Fibroblast of lung (primary cell): ENCODE results near the gene ULBP1. TPM values are rescaled to one million over a fixed set of nuclear protein-coding genes. Genes with fewer than 3 reads are reported as not detected.

Source experiments
- DNase-seq, 2 donors: peaks; one replicate each; pipeline versions ENCODE4 v3.0.0 to v3.0.0-alpha.2; 2010; ENCODE audit warnings: low read depth in 2 of 2
- H2AFZ ChIP-seq: 2 replicates; pipeline ENCODE4 v1.5.1; 2012; ENCODE audit warnings: low read length, control low read depth, inconsistent platforms
- H3K27ac ChIP-seq: 2 replicates; pipeline ENCODE4 v1.5.1; 2011; ENCODE audit warnings: low read length, control low read depth; ENCODE audit not compliant: insufficient read depth
- H3K27me3 ChIP-seq: 2 replicates; pipeline ENCODE4 v1.5.1; 2011; ENCODE audit warnings: mild to moderate bottlenecking, low read length; ENCODE audit not compliant: control insufficient read depth, insufficient read depth
- H3K36me3 ChIP-seq: 2 replicates; pipeline ENCODE4 v1.5.1; 2011; ENCODE audit warnings: low read length; ENCODE audit not compliant: control insufficient read depth, insufficient read depth
- H3K4me1 ChIP-seq: 2 replicates; pipeline ENCODE4 v1.5.1; 2011; ENCODE audit warnings: low read length; ENCODE audit not compliant: control insufficient read depth, insufficient read depth; ENCODE audit errors: extremely low read depth
- H3K4me2 ChIP-seq: 2 replicates; pipeline ENCODE4 v1.5.1; 2011; ENCODE audit warnings: low read length, control low read depth; ENCODE audit not compliant: insufficient read depth; ENCODE audit errors: extremely low read depth
- H3K4me3 ChIP-seq, 4 experiments: fragments of 200-600 bp in 1 of 4; sonication (generic) in 1 of 4; replicated peaks in 1 of 4; 2 replicates each; pipeline ENCODE4 v1.5.1; 2011 to 2016; ENCODE audit warnings: low read length in 4 of 4, low read depth in 3 of 4, mild to moderate bottlenecking in 3 of 4, control low read depth in 2 of 4, inconsistent platforms in 1 of 4, mixed read lengths in 1 of 4; ENCODE audit not compliant: insufficient read depth in 1 of 4; ENCODE audit errors: control extremely low read depth in 1 of 4
- H3K79me2 ChIP-seq: 2 replicates; pipeline ENCODE4 v1.5.1; 2012; ENCODE audit warnings: mild to moderate bottlenecking, low read length, inconsistent platforms; ENCODE audit not compliant: control insufficient read depth, insufficient read depth
- H3K9ac ChIP-seq: 2 replicates; pipeline ENCODE4 v1.5.1; 2011; ENCODE audit warnings: mild to moderate bottlenecking, low read length, control low read depth; ENCODE audit not compliant: insufficient read depth
- H3K9me3 ChIP-seq: 2 replicates; pipeline ENCODE4 v1.5.1; 2012; ENCODE audit warnings: low read depth, low read length; ENCODE audit not compliant: control insufficient read depth, insufficient read depth
- H4K20me1 ChIP-seq: 2 replicates; pipeline ENCODE4 v1.5.1; 2011; ENCODE audit warnings: low read length; ENCODE audit not compliant: control insufficient read depth, insufficient read depth; ENCODE audit errors: extremely low read depth
- EZH2 ChIP-seq: IDR thresholded peaks from 2 replicates; pipeline ENCODE4 v1.5.1; 2012; ENCODE audit warnings: low read length, control low read depth, mild to moderate bottlenecking; ENCODE audit errors: missing control alignments
- polyA plus RNA-seq, 2 donors: library from polyadenylated mRNA; depleted of rRNA in 1 of 2; stranded (reverse) in 1 of 2; unstranded in 1 of 2; fragments of >200 nt; gene quantifications; 2 replicates each; pipeline ENCODE4 v1.2.1, GENCODE V29; 2011 to 2012; ENCODE audit warnings: missing spikeins in 1 of 2
- total RNA-seq: library from RNA; depleted of rRNA; stranded (reverse); fragments of >200 nt; gene quantifications from 2 replicates; pipeline ENCODE4 v1.2.1, GENCODE V29; 2014
- TF ChIP-seq, protein P1 (sequence below), 2 donors: IDR thresholded peaks in 1 of 2; conservative IDR thresholded peaks in 1 of 2; 1 replicate in 1 of 2; 2 replicates in 1 of 2; pipeline ENCODE4 v1.5.1; 2011 to 2012; ENCODE audit warnings: low read length in 2 of 2, control low read depth in 1 of 2, inconsistent platforms in 1 of 2, low read depth in 1 of 2, mild to moderate bottlenecking in 1 of 2

The ULBP1 gene
- total and polyA plus RNA-seq, 2 donors (not counting 1 experiment from before 2014, with no cell fraction given) = 0.83 to 1.1 TPM

- no peak overlapping the region for H3K27ac ChIP-seq
- no peaks in the 10 kb centered on the region for H3K79me2 ChIP-seq
- H3K27me3 ChIP-seq = peaks cover 24% of the 10 kb centered on the region
- TF ChIP-seq EZH2 = no peak
- TF ChIP-seq, protein P1, sequence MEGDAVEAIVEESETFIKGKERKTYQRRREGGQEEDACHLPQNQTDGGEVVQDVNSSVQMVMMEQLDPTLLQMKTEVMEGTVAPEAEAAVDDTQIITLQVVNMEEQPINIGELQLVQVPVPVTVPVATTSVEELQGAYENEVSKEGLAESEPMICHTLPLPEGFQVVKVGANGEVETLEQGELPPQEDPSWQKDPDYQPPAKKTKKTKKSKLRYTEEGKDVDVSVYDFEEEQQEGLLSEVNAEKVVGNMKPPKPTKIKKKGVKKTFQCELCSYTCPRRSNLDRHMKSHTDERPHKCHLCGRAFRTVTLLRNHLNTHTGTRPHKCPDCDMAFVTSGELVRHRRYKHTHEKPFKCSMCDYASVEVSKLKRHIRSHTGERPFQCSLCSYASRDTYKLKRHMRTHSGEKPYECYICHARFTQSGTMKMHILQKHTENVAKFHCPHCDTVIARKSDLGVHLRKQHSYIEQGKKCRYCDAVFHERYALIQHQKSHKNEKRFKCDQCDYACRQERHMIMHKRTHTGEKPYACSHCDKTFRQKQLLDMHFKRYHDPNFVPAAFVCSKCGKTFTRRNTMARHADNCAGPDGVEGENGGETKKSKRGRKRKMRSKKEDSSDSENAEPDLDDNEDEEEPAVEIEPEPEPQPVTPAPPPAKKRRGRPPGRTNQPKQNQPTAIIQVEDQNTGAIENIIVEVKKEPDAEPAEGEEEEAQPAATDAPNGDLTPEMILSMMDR (conservative IDR thresholded peaks at IDR 0.05 in 1 of 2, IDR thresholded peaks at IDR 0.05 in 1 of 2; ENCODE audit: low read depth in 1 of 2, low read length in 2 of 2) = no peak
- H2AFZ ChIP-seq = no peak overlapping the region
- no peak overlapping the region for H3K4me3 ChIP-seq
- no peaks in the 10 kb centered on the region for H3K9me3 ChIP-seq
- no peaks in the 10 kb centered on the region for H3K36me3 ChIP-seq
- no peaks in the 10 kb centered on the region for H3K4me1 ChIP-seq
- no peaks in the 10 kb centered on the region for H4K20me1 ChIP-seq
- H3K4me2 ChIP-seq = no peak overlapping the region
- DNase-seq = no peak
- no peak overlapping the region for H3K9ac ChIP-seq
Measured at GRCh38 chr6:149978610-149979009, 14.9 kb downstream of the ULBP1 start.

DNA sequence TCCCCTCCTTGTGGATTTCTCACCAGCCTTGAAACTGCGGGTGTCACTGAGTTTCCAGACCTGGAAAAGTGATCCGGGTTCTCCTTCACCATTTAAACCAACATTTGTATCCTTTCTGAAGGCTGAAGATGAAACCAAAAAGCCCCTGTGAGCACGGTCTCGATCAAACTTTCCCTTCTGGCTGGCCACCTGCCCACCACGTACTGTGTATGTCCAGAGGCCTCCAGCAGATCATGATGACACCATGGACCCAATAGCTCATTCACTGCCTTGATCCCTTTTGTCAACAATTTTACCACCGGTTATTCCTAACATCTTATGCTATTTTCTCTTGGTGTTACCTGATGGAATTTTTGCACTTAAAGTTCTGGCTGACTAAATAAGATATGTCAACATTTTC lies 15.6 kb downstream of the ULBP1 start:
- H3K27me3 ChIP-seq = peaks cover 21% of the 10 kb centered on the region
- no peaks in the 10 kb centered on the region for H3K36me3 ChIP-seq
- H2AFZ ChIP-seq = no peak overlapping the region
- TF ChIP-seq, protein P1 (conservative IDR thresholded peaks at IDR 0.05 in 1 of 2, IDR thresholded peaks at IDR 0.05 in 1 of 2; ENCODE audit: low read depth in 1 of 2, low read length in 2 of 2) = no peak
- TF ChIP-seq EZH2 = no peak
- H3K9ac ChIP-seq = no peak overlapping the region
- no peak overlapping the region for H3K4me2 ChIP-seq
- H3K9me3 ChIP-seq = no peaks in the 10 kb centered on the region
- no peaks in the 10 kb centered on the region for H4K20me1 ChIP-seq
- no peaks in the 10 kb centered on the region for H3K79me2 ChIP-seq
- H3K27ac ChIP-seq = no peak overlapping the region
- no peak overlapping the region for H3K4me3 ChIP-seq
- H3K4me1 ChIP-seq = no peaks in the 10 kb centered on the region
- no peak for DNase-seq

DNA sequence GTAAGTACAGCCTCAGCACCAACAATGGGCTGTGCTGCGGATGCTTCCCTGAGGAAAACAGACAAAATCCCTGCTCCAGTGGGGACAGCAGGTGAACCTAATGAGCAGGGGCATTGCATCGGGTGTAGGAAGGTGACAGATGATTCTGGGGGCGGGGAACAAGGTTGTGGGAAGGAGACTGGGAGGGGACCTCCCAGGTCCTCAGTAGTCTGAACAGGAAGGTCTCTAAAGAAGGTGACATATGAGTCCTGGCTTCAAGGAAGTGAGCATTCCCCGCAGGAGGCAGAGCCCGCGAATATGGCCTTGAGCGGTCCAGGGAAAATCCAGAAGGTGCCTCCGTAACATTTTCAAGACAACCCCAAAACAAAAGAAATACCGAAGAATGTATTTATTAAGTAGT lies 19.4 kb downstream of the ULBP1 start:
- Histone ChIP-seq H4K20me1 (no peaks in the 10 kb centered on the region), H3K4me3 (no peak overlapping the region), H3K79me2 (no peaks in the 10 kb centered on the region), H3K4me2 (no peak overlapping the region), H3K4me1 (no peaks in the 10 kb centered on the region), H3K9me3 (no peaks in the 10 kb centered on the region), H3K9ac (no peak overlapping the region), H3K27me3 (peaks cover 34% of the 10 kb centered on the region), H2AFZ (no peak overlapping the region), H3K27ac (no peak overlapping the region), H3K36me3 (no peaks in the 10 kb centered on the region)
- no peak for DNase-seq
- TF ChIP-seq, protein P1 (conservative IDR thresholded peaks at IDR 0.05 in 1 of 2, IDR thresholded peaks at IDR 0.05 in 1 of 2; ENCODE audit: low read depth in 1 of 2, low read length in 2 of 2) = no peak
- TF ChIP-seq EZH2 = peak; percentile 38
